ENCODE results near the gene PIP5K1B.
"Not testable (repeated sequence)": the region's sequence is repeated elsewhere in the genome, so short reads cannot be mapped to it uniquely, and the experiment has no call there.

The PIP5K1B gene

GRCh38 chr9:68980341-68980914 lies 275.4 kb downstream of the PIP5K1B start:
- DNase-seq (ENCODE audit: low read depth in 1 of 2, low spot score in 1 of 2) = no peak

GRCh38 chr9:68981789-68982188 lies 276.7 kb downstream of the PIP5K1B start:
- DNase-seq (ENCODE audit: low read depth in 1 of 2, low spot score in 1 of 2) = no peak

GRCh38 chr9:68983008-68983411 lies 278.0 kb downstream of the PIP5K1B start:
- no peak for DNase-seq (ENCODE audit: low read depth in 1 of 2, low spot score in 1 of 2)

GRCh38 chr9:68983522-68984424 lies 278.7 kb downstream of the PIP5K1B start:
- no peak for DNase-seq (ENCODE audit: low read depth in 1 of 2, low spot score in 1 of 2)

GRCh38 chr9:68986949-68987348 lies 281.9 kb downstream of the PIP5K1B start:
- DNase-seq (ENCODE audit: low read depth in 1 of 2, low spot score in 1 of 2) = not testable (repeated sequence)

GRCh38 chr9:68991457-68991856 lies 286.4 kb downstream of the PIP5K1B start:
- no peak for DNase-seq (ENCODE audit: low read depth in 1 of 2, low spot score in 1 of 2)

GRCh38 chr9:68995776-68996175 lies 290.7 kb downstream of the PIP5K1B start:
- DNase-seq (ENCODE audit: low read depth in 1 of 2, low spot score in 1 of 2) = no peak

- no peak for DNase-seq (ENCODE audit: low read depth in 1 of 2, low spot score in 1 of 2)
Observed at GRCh38 chr9:68996462-68996861, 291.4 kb downstream of the PIP5K1B start.

GRCh38 chr9:68997666-68998065 lies 292.6 kb downstream of the PIP5K1B start:
- no peak for DNase-seq (ENCODE audit: low read depth in 1 of 2, low spot score in 1 of 2)

GRCh38 chr9:68998385-68998784 lies 293.3 kb downstream of the PIP5K1B start:
- no peak for DNase-seq (ENCODE audit: low read depth in 1 of 2, low spot score in 1 of 2)

GRCh38 chr9:68998812-68999211 lies 293.8 kb downstream of the PIP5K1B start:
- no peak for DNase-seq (ENCODE audit: low read depth in 1 of 2, low spot score in 1 of 2)

- peak; percentile 16 to 70 for DNase-seq (ENCODE audit: low read depth in 1 of 2, low spot score in 1 of 2)
Observed at GRCh38 chr9:68999393-69000105, 294.5 kb downstream of the PIP5K1B start.

- DNase-seq (ENCODE audit: low read depth in 1 of 2, low spot score in 1 of 2) = no peak
Observed at GRCh38 chr9:69001921-69002320, 296.9 kb downstream of the PIP5K1B start.

GRCh38 chr9:69003051-69003450 lies 298.0 kb downstream of the PIP5K1B start:
- no peak for DNase-seq (ENCODE audit: low read depth in 1 of 2, low spot score in 1 of 2)

- DNase-seq (ENCODE audit: low read depth in 1 of 2, low spot score in 1 of 2) = no peak
Observed at GRCh38 chr9:69004836-69005235, 299.8 kb downstream of the PIP5K1B start.

- DNase-seq (ENCODE audit: low read depth in 1 of 2, low spot score in 1 of 2) = no peak
Observed at GRCh38 chr9:69009708-69010107, 304.7 kb downstream of the PIP5K1B start.

- no peak for DNase-seq (ENCODE audit: low read depth in 1 of 2, low spot score in 1 of 2)
Observed at GRCh38 chr9:69012696-69013381, 307.8 kb downstream of the PIP5K1B start.

GRCh38 chr9:69013382-69013727 lies 308.3 kb downstream of the PIP5K1B start:
- no peak for DNase-seq (ENCODE audit: low read depth in 1 of 2, low spot score in 1 of 2)

GRCh38 chr9:69014013-69014412 lies 309.0 kb downstream of the PIP5K1B start, which contains the start of gene PRKACG:
Gene PRKACG (minus strand): TSS chr9:69014113. CDS start chr9:69014092, 21 bp downstream.
- DNase-seq (ENCODE audit: low read depth in 1 of 2, low spot score in 1 of 2) = no peak

GRCh38 chr9:69016191-69017096 lies 311.4 kb downstream of the PIP5K1B start:
- no peak for DNase-seq (ENCODE audit: low read depth in 1 of 2, low spot score in 1 of 2)
